ENCODE data around the gene RAB11FIP4. TPM values are rescaled to one million over a fixed set of nuclear protein-coding genes. Genes with fewer than 3 reads are reported as not detected.

The RAB11FIP4 gene
- total RNA-seq, 4 donors from 2014 or later, result 28.9 to 46.8 (median 35.7) TPM

- no peak overlapping the region for H3K4me3 ChIP-seq
- no peak for DNase-seq (ENCODE audit: low spot score in 2 of 2)
- no peaks in the 10 kb centered on the region for H3K27me3 ChIP-seq
- H3K4me1 ChIP-seq, result peaks cover 37% of the 10 kb centered on the region
- H3K36me3 ChIP-seq, result no peaks in the 10 kb centered on the region
- 84% methylated on average over 13 of the region's 13 CpGs for WGBS
- TF ChIP-seq POLR2A (IDR thresholded peaks at IDR 0.05) (no peak), EP300 (IDR thresholded peaks at IDR 0.05) (no peak), POLR2AphosphoS5 (IDR thresholded peaks at IDR 0.05) (no peak), CTCF (IDR thresholded peaks at IDR 0.05) (no peak)
- no peaks in the 10 kb centered on the region for H3K9me3 ChIP-seq
- no peak overlapping the region for H3K27ac ChIP-seq
These were observed 165.6 kb downstream of the RAB11FIP4 start for GRCh38 chr17:31556969-31557645.

- H3K27ac ChIP-seq, result peak overlapping the region; percentile 88
- no peaks in the 10 kb centered on the region for H3K9me3 ChIP-seq
- H3K27me3 ChIP-seq, result no peaks in the 10 kb centered on the region
- H3K36me3 ChIP-seq, result no peaks in the 10 kb centered on the region
- peaks cover 52% of the 10 kb centered on the region for H3K4me1 ChIP-seq
- TF ChIP-seq CTCF (IDR thresholded peaks at IDR 0.05) (peak; percentile 89), POLR2AphosphoS5 (IDR thresholded peaks at IDR 0.05) (no peak), EP300 (IDR thresholded peaks at IDR 0.05) (no peak), POLR2A (IDR thresholded peaks at IDR 0.05) (peak in 1 of 2 donors; percentile 47)
- peak overlapping the region; percentile 70 for H3K4me3 ChIP-seq
- DNase-seq (ENCODE audit: low spot score in 2 of 2), result peak; percentile 86 to 88
- WGBS, result 0% methylated on average over 30 of the region's 111 CpGs
These were observed 167.5 kb downstream of the RAB11FIP4 start for GRCh38 chr17:31558748-31559583.

GRCh38 chr17:31559584-31560501 lies 168.4 kb downstream of the RAB11FIP4 start:
- no peak for DNase-seq (ENCODE audit: low spot score in 2 of 2)
- Histone ChIP-seq H3K4me3 (peak overlapping the region; percentile 70), H3K4me1 (peaks cover 61% of the 10 kb centered on the region), H3K27ac (peak overlapping the region; percentile 88), H3K36me3 (no peaks in the 10 kb centered on the region), H3K27me3 (no peaks in the 10 kb centered on the region), H3K9me3 (no peaks in the 10 kb centered on the region)
- 24% methylated on average over 6 of the region's 91 CpGs for WGBS
- TF ChIP-seq CTCF (IDR thresholded peaks at IDR 0.05) (no peak), EP300 (IDR thresholded peaks at IDR 0.05) (no peak), POLR2A (IDR thresholded peaks at IDR 0.05) (no peak), POLR2AphosphoS5 (IDR thresholded peaks at IDR 0.05) (no peak)

- Histone ChIP-seq H3K27me3 (no peaks in the 10 kb centered on the region), H3K36me3 (no peaks in the 10 kb centered on the region), H3K4me1 (peaks cover 70% of the 10 kb centered on the region), H3K9me3 (no peaks in the 10 kb centered on the region), H3K4me3 (peak overlapping the region; percentile 70), H3K27ac (peak overlapping the region; percentile 88)
- 29% methylated on average over 10 of the region's 10 CpGs for WGBS
- TF ChIP-seq POLR2A (IDR thresholded peaks at IDR 0.05) (no peak), EP300 (IDR thresholded peaks at IDR 0.05) (no peak), CTCF (IDR thresholded peaks at IDR 0.05) (no peak), POLR2AphosphoS5 (IDR thresholded peaks at IDR 0.05) (no peak)
- no peak for DNase-seq (ENCODE audit: low spot score in 2 of 2)
These were observed 169.3 kb downstream of the RAB11FIP4 start for GRCh38 chr17:31560616-31561235.

Data from suprapubic skin (tissue), 4 donors.